ENCODE measurements around the gene GMPPB.

- no peak for TF ChIP-seq CTCF (conservative IDR thresholded peaks at IDR 0.05 in 1 of 2, IDR thresholded peaks at IDR 0.05 in 1 of 2; ENCODE audit: extremely low read depth in 1 of 2, insufficient read depth in 1 of 2, low read depth in 1 of 2, low read length in 2 of 2)
- TF ChIP-seq EZH2 (IDR thresholded peaks at IDR 0.05; ENCODE audit: borderline replicate concordance, low read length) = no peak
Measured at GRCh38 chr3:49759226-49759625, 35.5 kb upstream of the GMPPB start.
